22Rv1 (cell line): ENCODE data around the gene PNPLA7.
"Not testable (repeated sequence)": the region's sequence is repeated elsewhere in the genome, so short reads cannot be mapped to it uniquely, and the experiment has no call there.

Source experiments
- H3K27ac ChIP-seq: fragments of 450-650 bp; 2 replicates; pipeline ENCODE4 v1.5.1; 2017
- ZFX ChIP-seq: fragments of 450-650 bp; IDR thresholded peaks from 2 replicates; pipeline ENCODE4 v1.6.1; 2017; ENCODE audit warnings: antibody characterized with exemption, borderline replicate concordance
- TF ChIP-seq, protein P1 (sequence below): fragments of 450-650 bp; IDR thresholded peaks from 2 replicates; pipeline ENCODE4 v1.5.1; 2017; ENCODE audit warnings: mild to moderate bottlenecking

The PNPLA7 gene

GRCh38 chr9:137522746-137523455, 27.3 kb downstream of the PNPLA7 start:
- TF ChIP-seq, protein P1, sequence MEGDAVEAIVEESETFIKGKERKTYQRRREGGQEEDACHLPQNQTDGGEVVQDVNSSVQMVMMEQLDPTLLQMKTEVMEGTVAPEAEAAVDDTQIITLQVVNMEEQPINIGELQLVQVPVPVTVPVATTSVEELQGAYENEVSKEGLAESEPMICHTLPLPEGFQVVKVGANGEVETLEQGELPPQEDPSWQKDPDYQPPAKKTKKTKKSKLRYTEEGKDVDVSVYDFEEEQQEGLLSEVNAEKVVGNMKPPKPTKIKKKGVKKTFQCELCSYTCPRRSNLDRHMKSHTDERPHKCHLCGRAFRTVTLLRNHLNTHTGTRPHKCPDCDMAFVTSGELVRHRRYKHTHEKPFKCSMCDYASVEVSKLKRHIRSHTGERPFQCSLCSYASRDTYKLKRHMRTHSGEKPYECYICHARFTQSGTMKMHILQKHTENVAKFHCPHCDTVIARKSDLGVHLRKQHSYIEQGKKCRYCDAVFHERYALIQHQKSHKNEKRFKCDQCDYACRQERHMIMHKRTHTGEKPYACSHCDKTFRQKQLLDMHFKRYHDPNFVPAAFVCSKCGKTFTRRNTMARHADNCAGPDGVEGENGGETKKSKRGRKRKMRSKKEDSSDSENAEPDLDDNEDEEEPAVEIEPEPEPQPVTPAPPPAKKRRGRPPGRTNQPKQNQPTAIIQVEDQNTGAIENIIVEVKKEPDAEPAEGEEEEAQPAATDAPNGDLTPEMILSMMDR, result no peak
- no peak for TF ChIP-seq ZFX
- no peak overlapping the region for H3K27ac ChIP-seq

GRCh38 chr9:137521405-137521985, 28.7 kb downstream of the PNPLA7 start:
- TF ChIP-seq, protein P1, result no peak
- no peak for TF ChIP-seq ZFX
- no peak overlapping the region for H3K27ac ChIP-seq

- TF ChIP-seq, protein P1, result no peak
- TF ChIP-seq ZFX, result no peak
- H3K27ac ChIP-seq, result no peak overlapping the region
Observed at GRCh38 chr9:137520614-137521404, 29.4 kb downstream of the PNPLA7 start.

DNA sequence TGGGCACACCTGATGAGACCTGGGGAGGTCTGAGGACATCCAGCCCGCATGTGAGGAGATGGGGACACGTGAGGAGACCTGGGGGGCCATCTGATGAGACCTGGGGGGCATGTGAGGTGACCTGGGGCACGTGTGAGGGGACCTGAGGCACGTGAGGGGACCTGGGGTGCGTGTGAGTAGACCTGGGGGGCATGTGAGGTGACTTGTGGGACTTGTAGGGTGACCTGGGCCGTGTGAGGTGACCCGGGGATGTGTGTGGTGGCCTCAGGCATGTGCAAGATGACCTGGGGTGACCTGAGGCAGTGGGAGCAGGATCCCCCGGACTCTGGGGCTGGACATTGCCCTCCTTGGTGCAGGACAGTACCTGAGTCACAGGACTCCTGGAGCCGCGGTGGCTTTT, 30.6 kb downstream of the PNPLA7 start:
- no peak overlapping the region for H3K27ac ChIP-seq
- TF ChIP-seq ZFX, result no peak
- TF ChIP-seq, protein P1, result no peak

DNA sequence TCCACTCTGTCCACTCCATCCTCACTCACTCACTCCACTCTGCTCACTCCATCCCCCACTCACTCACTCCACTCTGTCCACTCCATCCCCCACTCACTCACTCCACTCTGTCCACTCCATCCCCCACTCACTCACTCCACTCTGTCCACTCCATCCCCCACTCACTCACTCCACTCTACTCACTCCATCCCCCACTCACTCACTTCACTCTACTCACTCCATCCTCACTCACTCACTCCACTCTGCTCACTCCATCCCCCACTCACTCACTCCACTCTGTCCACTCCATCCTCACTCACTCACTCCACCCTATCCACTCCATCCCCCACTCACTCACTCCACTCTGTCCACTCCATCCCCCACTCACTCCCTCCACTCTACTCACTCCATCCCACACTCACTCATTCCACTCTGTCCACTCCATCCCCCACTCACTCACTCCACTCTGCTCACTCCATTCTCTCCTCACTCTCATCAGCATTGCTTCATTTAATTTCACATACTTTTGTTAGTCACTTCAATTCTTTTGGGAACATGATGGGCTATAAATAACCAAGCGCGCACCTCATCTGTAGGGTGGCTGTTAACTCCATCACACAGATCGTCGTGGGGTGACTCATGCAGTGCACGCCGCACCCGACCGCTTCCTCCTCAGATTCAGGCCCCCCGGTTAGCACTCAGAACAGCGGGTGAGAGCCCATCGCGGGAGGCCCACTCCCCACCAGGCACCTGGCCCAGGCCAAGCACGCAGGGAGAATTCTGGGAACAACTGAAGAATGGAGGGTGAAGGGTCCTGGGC, 31.3 kb downstream of the PNPLA7 start:
- H3K27ac ChIP-seq, result not testable (repeated sequence)

GRCh38 chr9:137516144-137516917, 33.9 kb downstream of the PNPLA7 start:
- no peak overlapping the region for H3K27ac ChIP-seq
- TF ChIP-seq, protein P1, result no peak
- no peak for TF ChIP-seq ZFX

- H3K27ac ChIP-seq, result no peak overlapping the region
- TF ChIP-seq, protein P1, result no peak
- no peak for TF ChIP-seq ZFX
Observed at GRCh38 chr9:137515338-137515724, 34.9 kb downstream of the PNPLA7 start.
